ENCODE measurements around the gene PDIA2. TPM values are rescaled to one million over a fixed set of nuclear protein-coding genes. Genes with fewer than 3 reads are reported as not detected.

The PDIA2 gene
- 0.99 TPM in 1 of 2 replicates, not detected in the other for total RNA-seq
- 0.63 and 0.75 TPM in 2 replicates for polyA plus RNA-seq
- 0.06 TPM in 1 of 2 replicates, not detected in the other for polyA plus RNA-seq (2011; cell fraction: cytosol; rRNA removed)
- 3.1 and 4.8 TPM in 2 replicates for polyA plus RNA-seq (2011; cell fraction: nucleus; rRNA removed)
- 1.6 and 3.9 TPM in 2 replicates for polyA plus RNA-seq (2012)
- polyA minus RNA-seq: not detected in 2 replicates
- not detected for polyA minus RNA-seq (2011; cell fraction: cytosol; rRNA and poly(A)+ RNA removed)
- polyA minus RNA-seq (2011; cell fraction: nucleus; rRNA and poly(A)+ RNA removed): 0.29 TPM in 1 of 2 replicates, not detected in the other
- Bru-seq, nascent RNA: not detected
- BruChase-seq, experiment 1, labeled RNA remaining after a 6-hour chase: percentile 27 among the genes with signal in this experiment
- BruChase-seq, experiment 2, labeled RNA remaining after a 2-hour chase: percentile 18 among the genes with signal in this experiment
- long read RNA-seq: 0 reads

DNA sequence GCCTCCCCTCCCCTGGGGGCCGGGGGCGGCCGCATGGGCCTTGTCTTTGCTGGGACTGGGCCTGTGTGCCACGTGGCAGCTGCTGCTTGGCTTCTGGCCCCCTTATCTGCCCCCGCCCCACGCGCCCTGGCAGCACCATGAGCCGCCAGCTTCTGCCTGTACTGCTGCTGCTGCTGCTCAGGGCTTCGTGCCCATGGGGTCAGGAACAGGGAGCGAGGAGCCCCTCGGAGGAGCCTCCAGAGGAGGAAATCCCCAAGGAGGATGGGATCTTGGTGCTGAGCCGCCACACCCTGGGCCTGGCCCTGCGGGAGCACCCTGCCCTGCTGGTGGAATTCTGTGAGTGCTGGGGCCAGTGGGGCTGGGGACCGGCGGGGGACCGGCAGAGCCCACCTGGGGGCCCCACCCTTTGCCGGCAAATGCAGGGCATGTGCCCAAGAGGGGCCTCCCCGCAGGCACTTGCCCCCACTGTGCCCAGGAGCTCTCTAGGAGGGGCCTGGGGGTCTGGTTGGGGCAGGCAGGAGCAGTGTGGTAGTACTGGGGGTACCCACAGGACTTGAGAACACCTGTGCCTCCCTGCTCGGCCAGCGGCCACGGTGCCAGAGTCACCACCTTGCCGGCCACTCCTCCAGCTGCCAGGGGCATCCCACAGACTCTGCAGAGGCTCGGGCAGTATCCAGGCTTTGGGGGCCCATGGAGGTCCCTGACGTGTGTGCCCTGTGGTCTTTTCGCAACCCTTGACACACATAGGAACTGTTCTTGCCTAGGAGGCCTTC, at the start of gene PDIA2:
PDIA2 (plus strand) TSS at position 132 of the 773 bp plus-strand sequence; CDS start at position 138, 6 bp downstream.
- no peaks in the 10 kb centered on the region for H3K9me1 ChIP-seq (replicated peaks; ENCODE audit: control insufficient read depth, extremely low read depth, insufficient read depth, low read length)
- H3K27me3 ChIP-seq (ENCODE audit: control insufficient read depth in 2 of 2, insufficient read depth in 2 of 2, low read length in 2 of 2): peaks cover 4% of the 10 kb centered on the region in 2 experiments
- ChIA-PET POLR2A (no interaction called here), CTCF (no interaction called here)
- H3K9me3 ChIP-seq (replicated peaks; ENCODE audit: control insufficient read depth, insufficient read depth, low read length): no peaks in the 10 kb centered on the region
- H3K79me2 ChIP-seq (ENCODE audit: control insufficient read depth, insufficient read depth, low read length): no peaks in the 10 kb centered on the region
- H4K20me1 ChIP-seq (replicated peaks; ENCODE audit: control insufficient read depth, extremely low read depth, insufficient read depth, low read length): no peaks in the 10 kb centered on the region
- dilution Hi-C loops (cut with MboI; ENCODE audit: extremely low pct_ligation_motif_present, low sequenced_read_pairs): no loop called here
- no TSS peak for BruUV-seq (replicated peaks)
- H3K4me1 ChIP-seq (ENCODE audit: control insufficient read depth, extremely low read depth, insufficient read depth, low read length): no peaks in the 10 kb centered on the region
- no peak within 1 kb of the TSS for H3K4me2 ChIP-seq (ENCODE audit: insufficient read depth, low read length)
- FAIRE-seq: no peak
- TF ChIP-seq POLR2A (IDR thresholded peaks at IDR 0.05; ENCODE audit: low read depth, low read length) (no peak), EZH2 (IDR thresholded peaks at IDR 0.05; ENCODE audit: borderline replicate concordance, low read depth, low read length, severe bottlenecking) (no peak), JUN (IDR thresholded peaks at IDR 0.05; ENCODE audit: borderline replicate concordance, insufficient read depth, insufficient read length, low read depth) (no peak), FOS (IDR thresholded peaks at IDR 0.05; ENCODE audit: borderline replicate concordance, insufficient read depth, low read length) (no peak), MYC (IDR thresholded peaks at IDR 0.05; ENCODE audit: low read depth, low read length) (no peak), GATA2 (IDR thresholded peaks at IDR 0.05; ENCODE audit: insufficient read depth, insufficient read length, low read depth, low read length) (no peak), MAX (IDR thresholded peaks at IDR 0.05; ENCODE audit: insufficient read depth, insufficient read length) (no peak), POLR2AphosphoS5 (IDR thresholded peaks at IDR 0.05; ENCODE audit: insufficient read depth, low read depth, low read length) (no peak)
- TF ChIP-seq, protein P1, sequence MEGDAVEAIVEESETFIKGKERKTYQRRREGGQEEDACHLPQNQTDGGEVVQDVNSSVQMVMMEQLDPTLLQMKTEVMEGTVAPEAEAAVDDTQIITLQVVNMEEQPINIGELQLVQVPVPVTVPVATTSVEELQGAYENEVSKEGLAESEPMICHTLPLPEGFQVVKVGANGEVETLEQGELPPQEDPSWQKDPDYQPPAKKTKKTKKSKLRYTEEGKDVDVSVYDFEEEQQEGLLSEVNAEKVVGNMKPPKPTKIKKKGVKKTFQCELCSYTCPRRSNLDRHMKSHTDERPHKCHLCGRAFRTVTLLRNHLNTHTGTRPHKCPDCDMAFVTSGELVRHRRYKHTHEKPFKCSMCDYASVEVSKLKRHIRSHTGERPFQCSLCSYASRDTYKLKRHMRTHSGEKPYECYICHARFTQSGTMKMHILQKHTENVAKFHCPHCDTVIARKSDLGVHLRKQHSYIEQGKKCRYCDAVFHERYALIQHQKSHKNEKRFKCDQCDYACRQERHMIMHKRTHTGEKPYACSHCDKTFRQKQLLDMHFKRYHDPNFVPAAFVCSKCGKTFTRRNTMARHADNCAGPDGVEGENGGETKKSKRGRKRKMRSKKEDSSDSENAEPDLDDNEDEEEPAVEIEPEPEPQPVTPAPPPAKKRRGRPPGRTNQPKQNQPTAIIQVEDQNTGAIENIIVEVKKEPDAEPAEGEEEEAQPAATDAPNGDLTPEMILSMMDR (IDR thresholded peaks at IDR 0.05; ENCODE audit: extremely low read depth in 1 of 2, insufficient read depth in 1 of 2, low read depth in 1 of 2, low read length in 2 of 2): no peak
- no peak within 1 kb of the TSS for H3K27ac ChIP-seq (ENCODE audit: insufficient read depth, low read depth, low read length)
- intact Hi-C loops (cut with micrococcal nuclease): no loop called here
- peaks cover 0 to 6% of the 10 kb centered on the region in 2 experiments for H3K36me3 ChIP-seq (ENCODE audit: control insufficient read depth in 2 of 2, extremely low read depth in 1 of 2, insufficient read depth in 2 of 2, low read length in 2 of 2)
- DNase-seq (ENCODE audit: low read depth, low spot score): no peak
- H3K4me3 ChIP-seq (replicated peaks in 1 of 3; ENCODE audit: insufficient read depth in 1 of 3, low read depth in 1 of 3, low read length in 3 of 3): no peak within 1 kb of the TSS
- no peak within 1 kb of the TSS for H3K9ac ChIP-seq (replicated peaks; ENCODE audit: extremely low read depth, insufficient read depth, low read length)
- no peak within 1 kb of the TSS for H2AFZ ChIP-seq (ENCODE audit: low read depth, low read length)
